HEK293 (cell line): Measurements from ENCODE around the gene STRBP.

Source experiments
- CTCF ChIA-PET: fragments of 350-600 bp; formaldehyde crosslinking; extraction: SDS; loops from one replicate; lab custom pipeline; 2021; ENCODE audit warnings: antibody characterized with exemption; lab: Yijun Ruan, JAX
- POLR2A ChIA-PET: fragments of 300-600 bp; formaldehyde crosslinking; extraction: SDS; loops from one replicate; lab custom pipeline; 2020; ENCODE audit warnings: antibody characterized with exemption, inconsistent platforms; lab: Yijun Ruan, JAX
- H3K27ac ChIP-seq: fragments of 200-500 bp; sonication (Bioruptor generic); 2 replicates; pipeline ENCODE4 v1.5.1; 2014; ENCODE audit warnings: low read depth, low read length, control low read depth, inconsistent platforms; ENCODE audit errors: extremely low read depth
- H3K36me3 ChIP-seq, 2 experiments: fragments of 200-500 bp in 1 of 2; sonication (Bioruptor generic) in 1 of 2; 1 replicate in 1 of 2; 2 replicates in 1 of 2; pipeline ENCODE4 v1.5.1; 2014 to 2017; ENCODE audit warnings: inconsistent platforms in 2 of 2, low read length in 2 of 2; ENCODE audit not compliant: control insufficient read depth in 2 of 2, insufficient read depth in 1 of 2
- H3K4me1 ChIP-seq: fragments of 200-500 bp; sonication (Bioruptor generic); 2 replicates; pipeline ENCODE4 v1.5.1; 2014; ENCODE audit warnings: mild to moderate bottlenecking, low read length, inconsistent platforms; ENCODE audit not compliant: control insufficient read depth, insufficient read depth
- H3K4me3 ChIP-seq: 2 replicates; pipeline ENCODE4 v1.5.1; 2011; ENCODE audit warnings: low read depth, mild to moderate bottlenecking, control low read depth, low read length, moderate library complexity
- H3K9me3 ChIP-seq: fragments of 200-500 bp; sonication (Bioruptor generic); 2 replicates; pipeline ENCODE4 v1.5.1; 2014; ENCODE audit warnings: low read depth, low read length, inconsistent platforms; ENCODE audit not compliant: control insufficient read depth, insufficient read depth
- FEZF1 ChIP-seq: fragments of 450-650 bp; formaldehyde crosslinking; IDR thresholded peaks from 2 replicates; pipeline ENCODE4 v1.5.1; 2016; ENCODE audit warnings: missing biosample characterization, missing genetic modification characterization
- GFI1B ChIP-seq: fragments of 450-650 bp; formaldehyde crosslinking; IDR thresholded peaks from 2 replicates; pipeline ENCODE4 v1.5.1; 2016; ENCODE audit warnings: missing biosample characterization, missing genetic modification characterization
- KLF8 ChIP-seq: fragments of 450-650 bp; formaldehyde crosslinking; IDR thresholded peaks from 2 replicates; pipeline ENCODE4 v1.5.1; 2016; ENCODE audit warnings: missing biosample characterization, missing genetic modification characterization
- KLF9 ChIP-seq: fragments of 450-650 bp; formaldehyde crosslinking; IDR thresholded peaks from 2 replicates; pipeline ENCODE4 v1.5.1; 2016; ENCODE audit warnings: missing biosample characterization, missing genetic modification characterization, low read depth
- ZFP69B ChIP-seq: fragments of 450-650 bp; formaldehyde crosslinking; IDR thresholded peaks from 2 replicates; pipeline ENCODE4 v1.5.1; 2016; ENCODE audit warnings: missing biosample characterization, missing genetic modification characterization
- ZNF19 ChIP-seq: fragments of 450-650 bp; formaldehyde crosslinking; IDR thresholded peaks from 2 replicates; pipeline ENCODE4; 2016; ENCODE audit warnings: missing biosample characterization, missing genetic modification characterization, low read depth
- ZNF311 ChIP-seq: fragments of 450-650 bp; formaldehyde crosslinking; IDR thresholded peaks from 2 replicates; pipeline ENCODE4 v1.5.1; 2017; ENCODE audit warnings: missing biosample characterization, missing genetic modification characterization, borderline replicate concordance
- ZNF473 ChIP-seq: fragments of 450-650 bp; formaldehyde crosslinking; IDR thresholded peaks from 2 replicates; pipeline ENCODE4 v1.5.1; 2017; ENCODE audit warnings: missing biosample characterization, missing genetic modification characterization
- ZNF510 ChIP-seq: fragments of 450-650 bp; formaldehyde crosslinking; IDR thresholded peaks from 2 replicates; pipeline ENCODE4 v1.5.1; 2018; ENCODE audit warnings: mild to moderate bottlenecking, missing genetic modification characterization, missing biosample characterization; ENCODE audit not compliant: insufficient replicate concordance
- ZNF530 ChIP-seq: fragments of 450-650 bp; formaldehyde crosslinking; IDR thresholded peaks from 2 replicates; pipeline ENCODE4 v1.5.1; 2016; ENCODE audit warnings: low read depth, missing biosample characterization, missing genetic modification characterization
- ZNF548 ChIP-seq: fragments of 450-650 bp; formaldehyde crosslinking; IDR thresholded peaks from 2 replicates; pipeline ENCODE4 v1.5.1; 2016; ENCODE audit warnings: missing biosample characterization, missing genetic modification characterization
- ZNF600 ChIP-seq: fragments of 450-650 bp; formaldehyde crosslinking; IDR thresholded peaks from 2 replicates; pipeline ENCODE4 v1.5.1; 2016; ENCODE audit warnings: missing biosample characterization, missing genetic modification characterization
- ZNF623 ChIP-seq: fragments of 450-650 bp; formaldehyde crosslinking; IDR thresholded peaks from 2 replicates; pipeline ENCODE4 v1.5.1; 2016; ENCODE audit warnings: missing biosample characterization, missing genetic modification characterization
- ZNF629 ChIP-seq: fragments of 450-650 bp; formaldehyde crosslinking; IDR thresholded peaks from 2 replicates; pipeline ENCODE4 v1.5.1; 2017; ENCODE audit warnings: missing biosample characterization, missing genetic modification characterization
- TF ChIP-seq, protein P1 (sequence below): fragments of 450-650 bp; formaldehyde crosslinking; IDR thresholded peaks from 2 replicates; pipeline ENCODE4 v1.5.1; 2016; ENCODE audit warnings: missing biosample characterization, missing genetic modification characterization, low read depth
- TF ChIP-seq, protein P2 (sequence below): fragments of 450-650 bp; formaldehyde crosslinking; IDR thresholded peaks from 2 replicates; pipeline ENCODE4 v1.5.1; 2016; ENCODE audit warnings: missing biosample characterization, missing genetic modification characterization
- TF ChIP-seq, protein P3 (sequence below): fragments of 450-650 bp; formaldehyde crosslinking; IDR thresholded peaks from 2 replicates; pipeline ENCODE4 v1.5.1; 2016; ENCODE audit warnings: missing biosample characterization, missing genetic modification characterization
- TF ChIP-seq, protein P4 (sequence below): fragments of 450-650 bp; IDR thresholded peaks from 2 replicates; pipeline ENCODE4 v1.5.1; 2018; ENCODE audit warnings: missing biosample characterization, missing genetic modification characterization

STRBP gene

DNA sequence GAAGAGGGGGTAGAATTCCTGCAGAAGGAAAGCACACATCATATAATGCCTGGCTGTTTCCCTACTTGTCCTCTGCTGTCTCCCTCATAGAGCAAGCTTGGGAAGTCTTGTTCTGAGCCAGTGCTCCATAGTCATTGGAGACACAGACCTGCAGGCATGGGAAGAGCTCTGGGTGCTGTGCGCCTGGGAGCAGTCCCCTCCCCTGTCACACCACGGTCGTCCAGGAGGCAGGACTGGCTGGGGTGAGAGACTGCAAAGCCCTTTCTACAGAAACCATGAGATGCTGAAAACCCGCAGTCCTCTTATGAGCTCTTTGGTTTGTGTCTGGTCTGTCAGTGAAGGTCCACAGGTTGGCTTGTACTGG lies 170.3 kb downstream of the STRBP start:
- Histone ChIP-seq H3K4me3 (no peak overlapping the region), H3K9me3 (no peaks in the 10 kb centered on the region), H3K36me3 (peaks cover 14 to 72% of the 10 kb centered on the region in 2 experiments; a peak in 2 of 3 replicates), H3K4me1 (no peaks in the 10 kb centered on the region), H3K27ac (no peak overlapping the region)
- TF ChIP-seq ZNF629 (tag by site-specific recombination) (no peak), ZNF623 (tag by site-specific recombination) (no peak), ZFP69B (tag by site-specific recombination) (no peak), KLF9 (tag by site-specific recombination) (no peak), ZNF548 (tag by site-specific recombination) (no peak)
- TF ChIP-seq, protein P1, sequence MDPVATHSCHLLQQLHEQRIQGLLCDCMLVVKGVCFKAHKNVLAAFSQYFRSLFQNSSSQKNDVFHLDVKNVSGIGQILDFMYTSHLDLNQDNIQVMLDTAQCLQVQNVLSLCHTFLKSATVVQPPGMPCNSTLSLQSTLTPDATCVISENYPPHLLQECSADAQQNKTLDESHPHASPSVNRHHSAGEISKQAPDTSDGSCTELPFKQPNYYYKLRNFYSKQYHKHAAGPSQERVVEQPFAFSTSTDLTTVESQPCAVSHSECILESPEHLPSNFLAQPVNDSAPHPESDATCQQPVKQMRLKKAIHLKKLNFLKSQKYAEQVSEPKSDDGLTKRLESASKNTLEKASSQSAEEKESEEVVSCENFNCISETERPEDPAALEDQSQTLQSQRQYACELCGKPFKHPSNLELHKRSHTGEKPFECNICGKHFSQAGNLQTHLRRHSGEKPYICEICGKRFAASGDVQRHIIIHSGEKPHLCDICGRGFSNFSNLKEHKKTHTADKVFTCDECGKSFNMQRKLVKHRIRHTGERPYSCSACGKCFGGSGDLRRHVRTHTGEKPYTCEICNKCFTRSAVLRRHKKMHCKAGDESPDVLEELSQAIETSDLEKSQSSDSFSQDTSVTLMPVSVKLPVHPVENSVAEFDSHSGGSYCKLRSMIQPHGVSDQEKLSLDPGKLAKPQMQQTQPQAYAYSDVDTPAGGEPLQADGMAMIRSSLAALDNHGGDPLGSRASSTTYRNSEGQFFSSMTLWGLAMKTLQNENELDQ (tag by site-specific recombination): no peak
- TF ChIP-seq, protein P2, sequence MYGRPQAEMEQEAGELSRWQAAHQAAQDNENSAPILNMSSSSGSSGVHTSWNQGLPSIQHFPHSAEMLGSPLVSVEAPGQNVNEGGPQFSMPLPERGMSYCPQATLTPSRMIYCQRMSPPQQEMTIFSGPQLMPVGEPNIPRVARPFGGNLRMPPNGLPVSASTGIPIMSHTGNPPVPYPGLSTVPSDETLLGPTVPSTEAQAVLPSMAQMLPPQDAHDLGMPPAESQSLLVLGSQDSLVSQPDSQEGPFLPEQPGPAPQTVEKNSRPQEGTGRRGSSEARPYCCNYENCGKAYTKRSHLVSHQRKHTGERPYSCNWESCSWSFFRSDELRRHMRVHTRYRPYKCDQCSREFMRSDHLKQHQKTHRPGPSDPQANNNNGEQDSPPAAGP (tag by site-specific recombination): no peak
- TF ChIP-seq, protein P3, sequence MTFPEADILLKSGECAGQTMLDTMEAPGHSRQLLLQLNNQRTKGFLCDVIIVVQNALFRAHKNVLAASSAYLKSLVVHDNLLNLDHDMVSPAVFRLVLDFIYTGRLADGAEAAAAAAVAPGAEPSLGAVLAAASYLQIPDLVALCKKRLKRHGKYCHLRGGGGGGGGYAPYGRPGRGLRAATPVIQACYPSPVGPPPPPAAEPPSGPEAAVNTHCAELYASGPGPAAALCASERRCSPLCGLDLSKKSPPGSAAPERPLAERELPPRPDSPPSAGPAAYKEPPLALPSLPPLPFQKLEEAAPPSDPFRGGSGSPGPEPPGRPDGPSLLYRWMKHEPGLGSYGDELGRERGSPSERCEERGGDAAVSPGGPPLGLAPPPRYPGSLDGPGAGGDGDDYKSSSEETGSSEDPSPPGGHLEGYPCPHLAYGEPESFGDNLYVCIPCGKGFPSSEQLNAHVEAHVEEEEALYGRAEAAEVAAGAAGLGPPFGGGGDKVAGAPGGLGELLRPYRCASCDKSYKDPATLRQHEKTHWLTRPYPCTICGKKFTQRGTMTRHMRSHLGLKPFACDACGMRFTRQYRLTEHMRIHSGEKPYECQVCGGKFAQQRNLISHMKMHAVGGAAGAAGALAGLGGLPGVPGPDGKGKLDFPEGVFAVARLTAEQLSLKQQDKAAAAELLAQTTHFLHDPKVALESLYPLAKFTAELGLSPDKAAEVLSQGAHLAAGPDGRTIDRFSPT: no peak
- ChIA-PET CTCF (interaction anchor here (0.5 to 1.1 kb wide), 2 partner anchors 17 to 270 kb away, joined by 3 read pairs; no protein-coding TSS in a partner anchor), POLR2A (no interaction called here)

DNA sequence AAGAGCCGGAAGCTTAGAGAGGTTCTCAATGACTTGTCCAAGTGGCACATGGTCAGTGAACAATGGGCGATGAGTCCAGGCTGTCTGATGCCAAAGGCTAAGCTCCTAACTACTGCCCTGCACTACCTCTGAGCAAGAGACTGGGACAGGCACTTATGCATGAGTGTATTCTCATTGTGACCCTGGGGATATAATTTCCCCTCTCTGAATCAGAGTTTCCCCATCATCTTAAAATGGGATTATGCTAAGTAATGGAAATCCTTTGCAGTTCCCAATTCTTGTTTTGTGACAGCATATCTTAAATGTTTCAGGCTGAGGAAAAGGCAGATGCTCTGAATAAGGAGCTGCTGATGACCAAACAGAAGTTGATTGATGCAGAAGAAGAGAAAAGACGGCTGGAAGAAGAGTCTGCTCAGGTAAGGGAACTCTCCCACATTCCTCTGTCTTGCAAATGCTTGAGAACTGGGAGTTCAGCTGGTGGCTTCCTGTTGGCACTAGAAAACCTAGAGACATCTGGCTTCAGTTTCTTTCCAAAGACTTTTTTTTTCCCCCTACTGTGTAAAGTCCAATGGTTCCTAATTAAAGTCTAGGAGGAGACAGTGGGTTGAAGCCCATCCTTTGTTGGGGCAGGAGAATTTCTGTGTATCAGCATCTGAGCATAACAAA lies 170.8 kb downstream of the STRBP start:
- Histone ChIP-seq H3K36me3 (peaks cover 14 to 72% of the 10 kb centered on the region in 2 experiments; a peak in 2 of 3 replicates), H3K4me1 (no peaks in the 10 kb centered on the region), H3K4me3 (no peak overlapping the region)
- CTCF ChIA-PET: interaction anchor here (0.5 to 1.1 kb wide), 2 partner anchors 16 to 271 kb away, joined by 3 read pairs; no protein-coding TSS in a partner anchor
- TF ChIP-seq ZNF600 (tag by site-specific recombination) (no peak), KLF8 (tag by site-specific recombination) (no peak), ZNF19 (tag by site-specific recombination) (no peak)
- TF ChIP-seq, protein P2 (tag by site-specific recombination): no peak
- TF ChIP-seq, all 188 proteins: peak for 0
- POLR2A ChIA-PET: no interaction called here
- Histone ChIP-seq H3K9me3 (no peaks in the 10 kb centered on the region), H3K27ac (no peak overlapping the region)

DNA sequence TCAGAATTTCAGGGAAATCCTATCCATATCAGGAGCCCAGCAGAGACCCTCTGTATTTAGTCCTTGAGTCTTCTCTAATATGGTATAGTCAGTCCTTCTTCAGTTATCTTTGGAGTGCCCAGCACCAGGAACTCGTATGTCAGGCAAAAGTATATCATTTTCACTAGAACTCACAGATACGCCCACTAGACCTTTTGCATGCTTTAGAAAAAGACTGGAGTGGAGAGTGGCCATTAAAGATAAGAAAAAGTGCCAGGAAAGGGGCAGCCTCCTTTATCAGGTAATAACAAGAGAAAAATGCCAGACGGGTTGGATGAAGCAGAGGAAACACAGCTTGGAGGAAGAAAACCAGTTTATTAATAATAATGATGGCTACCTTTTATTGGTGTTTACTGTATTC lies 171.4 kb downstream of the STRBP start:
- no peak for TF ChIP-seq FEZF1 (tag by site-specific recombination)
- TF ChIP-seq ZNF311: no peak
- TF ChIP-seq GFI1B (tag by site-specific recombination): no peak
- no peak for TF ChIP-seq ZNF530
- TF ChIP-seq ZNF473 (tag by site-specific recombination): no peak
- TF ChIP-seq ZNF510 (tag by site-specific recombination): no peak
- TF ChIP-seq, protein P4, sequence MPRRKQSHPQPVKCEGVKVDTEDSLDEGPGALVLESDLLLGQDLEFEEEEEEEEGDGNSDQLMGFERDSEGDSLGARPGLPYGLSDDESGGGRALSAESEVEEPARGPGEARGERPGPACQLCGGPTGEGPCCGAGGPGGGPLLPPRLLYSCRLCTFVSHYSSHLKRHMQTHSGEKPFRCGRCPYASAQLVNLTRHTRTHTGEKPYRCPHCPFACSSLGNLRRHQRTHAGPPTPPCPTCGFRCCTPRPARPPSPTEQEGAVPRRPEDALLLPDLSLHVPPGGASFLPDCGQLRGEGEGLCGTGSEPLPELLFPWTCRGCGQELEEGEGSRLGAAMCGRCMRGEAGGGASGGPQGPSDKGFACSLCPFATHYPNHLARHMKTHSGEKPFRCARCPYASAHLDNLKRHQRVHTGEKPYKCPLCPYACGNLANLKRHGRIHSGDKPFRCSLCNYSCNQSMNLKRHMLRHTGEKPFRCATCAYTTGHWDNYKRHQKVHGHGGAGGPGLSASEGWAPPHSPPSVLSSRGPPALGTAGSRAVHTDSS (tag by site-specific recombination): no peak
- POLR2A ChIA-PET: no interaction called here
- CTCF ChIA-PET: interaction anchor here (0.7 to 1.1 kb wide), 2 partner anchors 16 to 30 kb away, joined by 3 read pairs; no protein-coding TSS in a partner anchor
- no peak overlapping the region for H3K27ac ChIP-seq
- no peak overlapping the region for H3K4me3 ChIP-seq
- H3K36me3 ChIP-seq: peaks cover 14 to 72% of the 10 kb centered on the region in 2 experiments; a peak in 2 of 3 replicates
- H3K4me1 ChIP-seq: no peaks in the 10 kb centered on the region
- H3K9me3 ChIP-seq: no peaks in the 10 kb centered on the region
